ENCODE measurements around the gene CCDC192. TPM values are rescaled to one million over a fixed set of nuclear protein-coding genes. Genes with fewer than 3 reads are reported as not detected.

The CCDC192 gene
- total and polyA plus RNA-seq, 2 of the 4 experiments (the other 2 are of a cell fraction): not detected

DNA sequence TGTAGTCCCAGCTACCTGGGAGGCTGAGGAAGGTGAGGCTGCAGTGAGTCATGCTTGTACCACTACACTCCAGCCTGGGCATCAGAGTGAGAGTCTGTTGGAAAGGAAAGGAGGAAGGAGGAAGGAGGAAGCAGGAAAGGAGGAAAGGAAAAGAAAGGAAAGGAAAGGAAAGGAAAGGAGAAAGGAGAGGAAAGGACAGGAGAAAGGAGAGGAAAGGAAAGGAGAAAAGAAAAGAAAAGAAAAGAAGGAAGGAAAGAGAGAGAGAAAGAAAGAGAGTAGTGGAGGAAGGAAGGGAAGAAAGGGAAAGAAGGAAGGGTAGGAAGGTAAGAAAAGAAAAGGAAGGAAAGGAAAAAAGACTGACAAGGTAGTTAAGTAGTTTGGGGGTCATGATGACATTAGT, 217.7 kb downstream of the CCDC192 start:
- no peak overlapping the region for H2AK5ac ChIP-seq (ENCODE audit: low read depth, low read length)
- no peak overlapping the region for H2BK20ac ChIP-seq (ENCODE audit: low read depth, low read length)
- H3K36me3 ChIP-seq (ENCODE audit: control insufficient read depth, insufficient read depth, low read length): no peaks in the 10 kb centered on the region
- H3K4me2 ChIP-seq (ENCODE audit: low read depth, low read length): no peak overlapping the region
- H4K20me1 ChIP-seq (ENCODE audit: insufficient read depth, low read length): no peaks in the 10 kb centered on the region
- DNase-seq (no peak), ATAC-seq (ENCODE audit: low read depth) (no peak)
- H3K27ac ChIP-seq (ENCODE audit: insufficient read depth, low read length): no peak overlapping the region
- no peaks in the 10 kb centered on the region for H3K27me3 ChIP-seq (ENCODE audit: control insufficient read depth, insufficient read depth, low read length)
- no TSS peak for BruUV-seq (replicated peaks)
- H4K91ac ChIP-seq (ENCODE audit: insufficient read depth, low read depth, low read length): no peak overlapping the region
- H2AK9ac ChIP-seq (replicated peaks; ENCODE audit: low read depth, low read length, poor library complexity): no peak overlapping the region
- no peak overlapping the region for H3K23ac ChIP-seq (ENCODE audit: low read depth, low read length)
- ChIA-PET POLR2A (ENCODE audit: unreplicated experiment) (no interaction called here), CTCF (interaction anchor here (0.7 kb wide), 1 partner anchor 61 kb away, joined by 6 read pairs; no protein-coding TSS in a partner anchor)
- intact Hi-C loops (cut with micrococcal nuclease) (no loop called here), in situ Hi-C loops (cut with MboI; ENCODE audit: low sequenced_read_pairs) (no loop called here), dilution Hi-C loops (cut with HindIII; ENCODE audit: low sequenced_read_pairs, unreplicated experiment) (no loop called here)
- no peaks in the 10 kb centered on the region for H3K79me1 ChIP-seq (ENCODE audit: low read depth in 1 of 2, low read length in 2 of 2)
- TF ChIP-seq, protein P1, sequence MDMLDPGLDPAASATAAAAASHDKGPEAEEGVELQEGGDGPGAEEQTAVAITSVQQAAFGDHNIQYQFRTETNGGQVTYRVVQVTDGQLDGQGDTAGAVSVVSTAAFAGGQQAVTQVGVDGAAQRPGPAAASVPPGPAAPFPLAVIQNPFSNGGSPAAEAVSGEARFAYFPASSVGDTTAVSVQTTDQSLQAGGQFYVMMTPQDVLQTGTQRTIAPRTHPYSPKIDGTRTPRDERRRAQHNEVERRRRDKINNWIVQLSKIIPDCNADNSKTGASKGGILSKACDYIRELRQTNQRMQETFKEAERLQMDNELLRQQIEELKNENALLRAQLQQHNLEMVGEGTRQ (IDR thresholded peaks at IDR 0.05; ENCODE audit: low read depth, low read length): no peak
- TF ChIP-seq MAFK (IDR thresholded peaks at IDR 0.05; ENCODE audit: low read depth, low read length) (no peak), RAD21 (IDR thresholded peaks at IDR 0.05; ENCODE audit: low read length) (no peak), POLR2A (IDR thresholded peaks at IDR 0.05; ENCODE audit: low read depth, low read length) (no peak), BHLHE40 (IDR thresholded peaks at IDR 0.05; ENCODE audit: low read depth, low read length) (no peak), RFX5 (IDR thresholded peaks at IDR 0.05; ENCODE audit: low read depth, low read length) (no peak), FOS (IDR thresholded peaks at IDR 0.05; ENCODE audit: low read depth, low read length) (no peak), RCOR1 (IDR thresholded peaks at IDR 0.05; ENCODE audit: insufficient replicate concordance, low read length) (no peak), CEBPB (IDR thresholded peaks at IDR 0.05; ENCODE audit: low read depth, low read length) (no peak), MXI1 (IDR thresholded peaks at IDR 0.05; ENCODE audit: borderline replicate concordance, low read depth, low read length) (no peak), NFE2L2 (IDR thresholded peaks at IDR 0.05; ENCODE audit: low read depth, low read length) (no peak), MAZ (IDR thresholded peaks at IDR 0.05; ENCODE audit: borderline replicate concordance, low read depth, low read length) (no peak), CHD1 (IDR thresholded peaks at IDR 0.05; ENCODE audit: low read depth, low read length) (no peak), SMC3 (IDR thresholded peaks at IDR 0.05; ENCODE audit: low read depth, low read length) (no peak)
- TF ChIP-seq, protein P2, sequence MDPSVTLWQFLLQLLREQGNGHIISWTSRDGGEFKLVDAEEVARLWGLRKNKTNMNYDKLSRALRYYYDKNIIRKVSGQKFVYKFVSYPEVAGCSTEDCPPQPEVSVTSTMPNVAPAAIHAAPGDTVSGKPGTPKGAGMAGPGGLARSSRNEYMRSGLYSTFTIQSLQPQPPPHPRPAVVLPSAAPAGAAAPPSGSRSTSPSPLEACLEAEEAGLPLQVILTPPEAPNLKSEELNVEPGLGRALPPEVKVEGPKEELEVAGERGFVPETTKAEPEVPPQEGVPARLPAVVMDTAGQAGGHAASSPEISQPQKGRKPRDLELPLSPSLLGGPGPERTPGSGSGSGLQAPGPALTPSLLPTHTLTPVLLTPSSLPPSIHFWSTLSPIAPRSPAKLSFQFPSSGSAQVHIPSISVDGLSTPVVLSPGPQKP (IDR thresholded peaks at IDR 0.05; ENCODE audit: borderline replicate concordance, low read depth, low read length): no peak
- TF ChIP-seq, protein P3, sequence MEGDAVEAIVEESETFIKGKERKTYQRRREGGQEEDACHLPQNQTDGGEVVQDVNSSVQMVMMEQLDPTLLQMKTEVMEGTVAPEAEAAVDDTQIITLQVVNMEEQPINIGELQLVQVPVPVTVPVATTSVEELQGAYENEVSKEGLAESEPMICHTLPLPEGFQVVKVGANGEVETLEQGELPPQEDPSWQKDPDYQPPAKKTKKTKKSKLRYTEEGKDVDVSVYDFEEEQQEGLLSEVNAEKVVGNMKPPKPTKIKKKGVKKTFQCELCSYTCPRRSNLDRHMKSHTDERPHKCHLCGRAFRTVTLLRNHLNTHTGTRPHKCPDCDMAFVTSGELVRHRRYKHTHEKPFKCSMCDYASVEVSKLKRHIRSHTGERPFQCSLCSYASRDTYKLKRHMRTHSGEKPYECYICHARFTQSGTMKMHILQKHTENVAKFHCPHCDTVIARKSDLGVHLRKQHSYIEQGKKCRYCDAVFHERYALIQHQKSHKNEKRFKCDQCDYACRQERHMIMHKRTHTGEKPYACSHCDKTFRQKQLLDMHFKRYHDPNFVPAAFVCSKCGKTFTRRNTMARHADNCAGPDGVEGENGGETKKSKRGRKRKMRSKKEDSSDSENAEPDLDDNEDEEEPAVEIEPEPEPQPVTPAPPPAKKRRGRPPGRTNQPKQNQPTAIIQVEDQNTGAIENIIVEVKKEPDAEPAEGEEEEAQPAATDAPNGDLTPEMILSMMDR (conservative IDR thresholded peaks at IDR 0.05; ENCODE audit: low read depth, low read length): no peak
- H3K14ac ChIP-seq (replicated peaks; ENCODE audit: low read depth, low read length): no peak overlapping the region
- H3K4me1 ChIP-seq (ENCODE audit: control insufficient read depth, insufficient read depth, low read length): no peaks in the 10 kb centered on the region
- H4K5ac ChIP-seq (ENCODE audit: low read depth, low read length): no peak overlapping the region
- H3K9ac ChIP-seq (ENCODE audit: low read depth, low read length): no peak overlapping the region
- no peak overlapping the region for H2BK5ac ChIP-seq (ENCODE audit: low read depth, low read length, poor library complexity, severe bottlenecking)
- no peak overlapping the region for H3K56ac ChIP-seq (ENCODE audit: extremely low read depth, insufficient read depth, low read length)
- no peaks in the 10 kb centered on the region for H3K9me3 ChIP-seq (ENCODE audit: control insufficient read depth, insufficient read depth, low read length)
- no peak overlapping the region for H3K4me3 ChIP-seq (ENCODE audit: insufficient read depth, low read depth, low read length)
- H3K9me1 ChIP-seq (ENCODE audit: insufficient read depth, low read length): 0 out of 2 replicates have a peak, but pooled peaks cover 5% of the 10 kb centered on the region
- H2AFZ ChIP-seq (replicated peaks; ENCODE audit: low read length, poor library complexity): no peak overlapping the region
- no peak overlapping the region for H3K18ac ChIP-seq (ENCODE audit: low read depth, low read length)
- no peak overlapping the region for H3K4ac ChIP-seq (ENCODE audit: low read depth, low read length)
- no peak overlapping the region for H4K8ac ChIP-seq (ENCODE audit: low read depth in 2 of 2, low read length in 2 of 2)
- H2BK15ac ChIP-seq (ENCODE audit: low read depth, low read length): no peak overlapping the region
- no peak overlapping the region for H2BK120ac ChIP-seq (ENCODE audit: low read depth, low read length)

Data from IMR-90 (cell line).